Stimulated activated CD8-positive, alpha-beta memory T cell treated with anti-CD3 and anti-CD28 coated beads, Interleukin-12 subunit alpha, Interleukin-12 subunit beta, amount 100 ng/mL, for 4 hours (primary cell): Measurements from ENCODE around the gene CLK1.

Experiments
- DNase-seq: peaks from one replicate; pipeline ENCODE4 v3.0.0-alpha.2; 2020; ENCODE audit warnings: low read depth

CLK1 gene

DNA sequence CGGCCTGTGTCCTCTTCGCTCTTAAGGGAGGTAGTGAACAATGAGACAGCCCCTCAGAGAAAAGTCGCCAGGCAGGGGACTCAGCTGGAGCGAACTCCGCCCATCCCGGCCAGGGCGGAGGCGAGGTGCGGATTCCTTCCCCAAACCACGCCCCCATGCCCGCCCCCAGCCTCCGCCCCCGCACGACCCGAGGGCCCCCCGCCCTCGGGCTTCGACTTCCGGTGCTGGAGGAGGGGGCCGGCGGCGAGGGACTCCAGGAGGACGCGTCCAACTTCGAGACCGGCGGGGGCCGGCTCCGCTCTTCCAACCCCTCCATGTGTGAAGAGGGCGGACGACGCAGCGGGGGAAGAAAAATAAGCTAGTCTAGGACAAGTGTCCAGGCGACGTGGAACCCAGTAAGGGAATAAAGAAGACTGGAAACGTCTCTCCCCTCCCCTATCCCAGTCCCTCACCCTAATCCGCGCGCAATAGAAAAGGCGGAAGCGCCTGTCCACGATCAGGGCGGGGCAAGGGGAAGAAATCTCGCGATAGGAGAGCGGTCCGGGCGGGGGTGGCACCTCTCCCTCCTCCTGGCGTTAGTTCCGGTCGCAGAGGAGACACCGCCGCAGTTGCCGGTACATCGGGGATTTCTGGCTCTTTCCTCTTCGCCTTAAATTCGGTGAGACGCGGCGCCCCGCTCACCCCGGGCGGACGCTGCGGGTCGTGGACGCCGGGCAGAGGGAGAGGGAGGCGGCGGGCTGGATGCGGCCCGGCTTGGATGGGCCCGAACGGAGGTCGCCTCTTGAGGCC is 52.9 kb downstream of the CLK1 start, which contains the start of gene BZW1:
BZW1 (plus strand) TSS at position 578 of the 789 bp plus-strand sequence. CDS start 1,308 bp downstream, outside the sequence.
- DNase-seq: peak; percentile 93

DNA sequence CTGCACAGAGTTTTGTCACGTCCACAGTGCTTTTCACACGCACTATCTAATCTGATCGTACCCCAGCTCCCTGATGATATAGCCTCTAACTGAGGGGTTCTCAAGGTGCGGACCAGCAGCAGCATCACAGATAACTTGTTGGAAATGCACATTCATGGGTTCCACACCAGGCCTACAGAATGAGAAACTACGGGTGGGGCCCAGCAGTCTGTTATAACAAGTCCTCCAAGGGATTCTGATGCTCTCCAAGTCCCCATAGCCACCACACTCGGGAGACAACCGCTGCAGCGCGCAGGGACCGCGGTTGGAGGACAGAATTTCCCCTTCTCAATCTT is 53.5 kb downstream of the CLK1 start:
- no peak for DNase-seq

DNA sequence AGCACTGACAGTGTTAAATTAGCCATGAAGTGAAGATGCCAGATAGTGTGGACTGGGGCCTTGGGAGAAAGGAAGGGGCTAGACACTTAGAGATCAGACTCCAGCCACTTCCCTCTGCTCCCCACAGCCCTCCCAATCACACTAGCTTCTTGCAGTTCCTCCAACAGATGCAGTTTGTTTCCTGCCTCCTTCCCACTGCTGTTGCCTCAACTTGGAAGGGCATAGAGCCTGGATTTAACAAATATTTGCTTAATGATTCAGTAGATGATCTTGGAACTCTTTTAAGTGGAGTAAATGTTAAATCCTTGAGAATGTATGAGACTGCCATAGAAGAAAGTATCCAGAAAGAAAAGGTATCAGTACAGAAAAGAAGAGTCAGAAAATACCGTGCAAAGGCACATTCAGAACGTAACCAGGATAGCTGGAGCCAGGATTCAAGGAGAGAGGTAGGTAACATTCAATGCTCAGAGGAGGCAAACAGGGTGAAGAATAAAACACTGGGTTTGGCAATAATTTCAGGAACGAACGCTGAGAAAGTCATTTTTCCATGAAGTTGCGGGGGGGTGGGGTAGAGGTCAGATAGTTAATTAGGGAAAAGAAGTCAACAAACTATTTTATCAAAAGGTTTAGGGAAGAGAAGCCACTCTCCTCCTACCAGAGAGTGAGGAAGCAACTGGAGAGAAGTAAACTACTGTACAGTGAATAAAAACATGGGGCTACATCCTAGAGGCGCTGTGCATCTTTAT is 54.0 kb downstream of the CLK1 start:
- DNase-seq: no peak

- DNase-seq: no peak
Measured at GRCh38 chr2:200809506-200810251, 54.8 kb downstream of the CLK1 start.
